HG03571 (cell line): ENCODE data around the gene COL18A1.

Experiments
- ATAC-seq: cut with Tn5 transposase; IDR thresholded peaks from one replicate; pipeline ENCODE4 v1.9.1; 2021; ENCODE audit not compliant: unreplicated experiment

The COL18A1 gene

DNA sequence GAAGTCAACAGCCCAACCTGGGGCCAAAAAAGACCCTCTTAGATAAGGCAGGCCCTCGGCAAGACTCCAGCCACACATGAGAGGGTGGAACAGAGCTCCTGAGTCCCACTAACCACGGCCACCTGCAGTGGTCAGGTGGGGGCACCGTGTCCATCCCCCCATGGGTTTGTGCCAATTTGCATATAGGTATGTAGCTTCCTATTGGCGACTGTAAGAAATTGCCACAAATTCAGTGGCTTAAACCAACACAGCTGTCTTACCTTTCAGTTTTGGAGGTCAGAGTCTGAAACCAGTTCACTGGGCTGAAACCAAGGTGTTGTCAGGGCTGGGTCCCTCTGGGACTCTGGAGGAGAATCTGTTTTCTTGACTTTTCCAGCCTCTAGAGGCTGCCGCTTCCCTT lies 59.3 kb downstream of the COL18A1 start:
- ATAC-seq = no peak

DNA sequence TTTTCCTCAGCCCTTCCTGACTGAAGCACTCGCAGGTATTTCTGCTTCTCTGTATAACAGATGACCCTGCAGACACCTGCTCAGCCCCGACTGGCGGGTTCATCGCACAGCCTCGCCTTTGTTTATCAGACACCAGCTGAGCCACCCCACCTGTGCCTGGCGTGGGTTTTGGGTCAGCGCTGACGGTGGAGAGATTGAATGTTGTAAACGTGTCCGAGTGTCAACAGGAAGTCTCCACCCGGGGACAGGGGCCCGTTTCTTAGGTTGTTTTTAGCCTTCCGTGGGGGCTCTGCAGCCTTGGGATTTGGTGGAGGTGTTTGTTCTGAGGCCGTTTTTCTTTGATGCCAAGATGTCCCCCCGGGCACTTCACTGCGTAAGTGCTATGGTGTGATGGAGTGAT lies 60.1 kb downstream of the COL18A1 start:
- no peak for ATAC-seq

DNA sequence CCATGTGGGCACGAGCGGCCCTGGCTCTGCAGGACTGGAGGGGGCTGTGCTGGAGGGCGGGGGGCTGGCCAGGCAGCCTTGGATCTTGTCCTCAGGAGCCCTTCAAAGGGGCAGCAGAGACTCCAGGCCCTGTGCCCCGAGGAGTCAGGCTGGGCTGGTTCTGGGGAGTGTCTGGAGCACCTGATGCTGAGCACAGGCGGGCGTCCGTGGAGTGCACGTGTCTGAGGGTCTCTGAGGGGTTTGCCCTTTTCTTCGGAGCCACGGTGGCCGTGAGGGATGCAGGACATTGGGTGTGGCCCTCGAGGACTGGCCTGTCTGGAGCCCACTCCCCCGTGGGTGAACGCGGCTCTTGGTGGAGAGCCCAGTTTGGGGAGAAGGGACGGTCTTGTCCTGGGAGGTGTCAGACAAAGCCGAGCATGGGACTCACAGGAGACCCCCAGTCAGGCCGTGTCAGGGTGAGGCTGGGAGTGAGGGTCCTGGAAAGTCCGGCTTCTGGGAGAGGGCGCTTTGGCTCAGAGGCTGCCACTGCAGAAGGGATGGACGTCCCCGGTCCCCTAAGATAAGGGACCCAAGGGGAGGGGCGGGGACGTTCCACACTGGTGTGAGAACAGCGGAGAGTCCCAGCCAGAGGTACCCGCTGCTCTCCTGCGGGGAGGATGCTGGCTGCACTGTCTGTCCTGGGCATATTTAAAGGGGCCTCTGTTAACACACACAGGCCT lies 60.8 kb downstream of the COL18A1 start:
- ATAC-seq = no peak

DNA sequence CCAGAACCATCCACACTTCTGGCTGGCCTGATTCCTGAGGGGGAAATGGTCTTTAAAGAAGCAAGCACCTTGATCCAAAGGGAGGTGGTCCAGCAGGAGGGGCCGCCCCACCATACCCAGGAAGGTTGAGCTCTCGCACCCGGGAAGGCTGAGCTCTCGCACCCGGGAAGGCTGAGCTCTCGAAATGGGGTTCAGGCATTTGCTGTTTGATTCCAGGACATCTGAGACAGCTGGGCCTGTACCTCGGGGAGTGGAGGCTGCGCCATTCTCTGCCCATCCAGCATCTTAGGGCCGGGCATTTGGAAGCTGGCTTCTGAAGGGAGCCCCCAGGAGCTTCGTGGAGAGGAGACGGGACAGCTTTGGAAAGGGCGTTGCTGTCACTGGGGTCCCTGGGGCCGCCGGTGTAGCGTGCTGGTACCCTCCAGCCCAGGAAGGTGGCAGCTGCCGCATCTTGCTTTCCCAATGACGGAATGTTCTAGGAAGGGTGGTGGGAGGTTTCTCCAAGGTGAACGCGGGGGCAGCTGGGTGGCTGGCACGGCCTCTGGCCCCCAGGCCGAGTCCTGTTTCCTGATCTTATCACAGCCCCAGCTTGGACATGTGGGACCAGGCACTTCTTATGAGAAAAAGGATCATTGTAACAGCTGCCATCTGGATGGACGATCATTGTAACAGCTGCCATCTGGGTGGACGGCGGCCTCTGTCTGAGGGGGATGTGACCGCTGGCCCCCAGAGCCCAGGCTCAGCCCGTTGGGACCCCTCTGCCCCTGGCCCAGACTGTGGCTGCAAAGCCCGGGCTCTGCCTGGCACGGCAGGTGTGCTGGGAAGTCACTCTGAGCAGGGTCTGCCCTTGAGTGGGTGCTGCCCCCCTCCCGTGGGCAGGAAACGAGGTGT lies 61.6 kb downstream of the COL18A1 start:
- ATAC-seq = no peak

DNA sequence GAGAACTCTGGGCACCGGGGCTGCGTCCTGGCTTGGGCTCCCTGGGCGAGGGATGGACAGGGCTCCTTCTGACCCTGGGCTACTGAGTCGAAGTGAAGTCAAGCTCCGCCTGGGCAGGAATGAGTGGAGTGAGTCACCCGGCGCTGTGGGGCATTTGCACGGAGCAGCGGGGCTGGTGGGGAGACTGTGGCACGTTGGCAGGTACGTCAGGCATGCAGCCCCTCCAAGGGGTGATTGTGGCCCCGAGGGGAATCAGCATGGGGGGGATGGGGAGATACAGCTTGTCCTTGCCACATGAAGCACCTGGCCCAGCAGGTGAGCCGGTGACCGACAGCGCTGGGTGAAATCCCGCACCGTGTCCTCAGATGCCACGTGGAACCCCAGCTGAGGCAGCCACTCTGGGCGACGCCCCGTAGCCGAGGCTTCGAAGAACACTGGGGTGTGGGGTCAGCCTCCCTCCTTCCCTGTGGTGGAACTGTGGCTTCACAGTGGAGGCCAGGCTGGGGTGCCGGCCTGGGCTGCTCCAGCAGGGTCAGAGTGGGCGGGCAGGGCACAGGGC lies 62.3 kb downstream of the COL18A1 start:
- ATAC-seq = no peak

DNA sequence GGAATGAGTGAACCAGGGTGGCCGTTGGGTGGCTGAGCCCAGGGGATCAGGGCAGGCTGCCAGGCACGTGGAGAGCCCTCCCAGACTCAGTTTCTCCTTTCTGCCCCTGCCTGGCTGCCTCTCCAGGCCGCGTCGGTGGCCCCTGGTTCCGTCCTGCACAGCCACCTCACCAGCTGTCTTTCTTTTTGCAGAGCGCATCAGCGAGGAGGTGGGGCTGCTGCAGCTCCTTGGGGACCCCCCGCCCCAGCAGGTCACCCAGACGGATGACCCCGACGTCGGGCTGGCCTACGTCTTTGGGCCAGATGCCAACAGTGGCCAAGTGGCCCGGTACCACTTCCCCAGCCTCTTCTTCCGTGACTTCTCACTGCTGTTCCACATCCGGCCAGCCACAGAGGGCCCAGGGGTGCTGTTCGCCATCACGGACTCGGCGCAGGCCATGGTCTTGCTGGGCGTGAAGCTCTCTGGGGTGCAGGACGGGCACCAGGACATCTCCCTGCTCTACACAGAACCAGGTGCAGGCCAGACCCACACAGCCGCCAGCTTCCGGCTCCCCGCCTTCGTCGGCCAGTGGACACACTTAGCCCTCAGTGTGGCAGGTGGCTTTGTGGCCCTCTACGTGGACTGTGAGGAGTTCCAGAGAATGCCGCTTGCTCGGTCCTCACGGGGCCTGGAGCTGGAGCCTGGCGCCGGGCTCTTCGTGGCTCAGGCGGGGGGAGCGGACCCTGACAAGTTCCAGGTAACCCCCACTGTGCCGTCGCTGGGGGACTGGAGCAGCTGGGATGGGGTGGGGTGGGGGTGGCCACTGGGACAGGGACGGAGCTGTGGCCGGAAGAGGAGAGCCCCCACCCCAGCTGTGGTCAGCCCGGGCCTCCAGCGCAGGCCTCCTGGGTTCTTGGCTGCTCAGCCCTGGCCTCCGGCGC lies 63.3 kb downstream of the COL18A1 start:
- ATAC-seq = no peak

DNA sequence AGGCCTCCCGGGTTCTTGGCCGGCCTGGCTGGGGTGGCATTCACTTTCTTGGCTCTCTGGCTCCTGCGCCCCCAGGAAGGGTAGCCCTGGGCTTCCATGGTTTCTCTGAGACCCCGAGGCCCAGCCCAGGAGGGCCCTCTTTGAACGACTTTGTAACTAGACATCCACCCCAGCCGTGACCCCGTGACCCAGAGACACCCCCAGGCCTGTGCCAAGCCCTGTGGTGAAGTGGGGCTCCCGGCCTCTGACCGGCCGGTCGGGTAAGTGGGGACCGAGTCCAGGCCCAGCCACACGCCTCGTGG lies 64.0 kb downstream of the COL18A1 start:
- no peak for ATAC-seq

DNA sequence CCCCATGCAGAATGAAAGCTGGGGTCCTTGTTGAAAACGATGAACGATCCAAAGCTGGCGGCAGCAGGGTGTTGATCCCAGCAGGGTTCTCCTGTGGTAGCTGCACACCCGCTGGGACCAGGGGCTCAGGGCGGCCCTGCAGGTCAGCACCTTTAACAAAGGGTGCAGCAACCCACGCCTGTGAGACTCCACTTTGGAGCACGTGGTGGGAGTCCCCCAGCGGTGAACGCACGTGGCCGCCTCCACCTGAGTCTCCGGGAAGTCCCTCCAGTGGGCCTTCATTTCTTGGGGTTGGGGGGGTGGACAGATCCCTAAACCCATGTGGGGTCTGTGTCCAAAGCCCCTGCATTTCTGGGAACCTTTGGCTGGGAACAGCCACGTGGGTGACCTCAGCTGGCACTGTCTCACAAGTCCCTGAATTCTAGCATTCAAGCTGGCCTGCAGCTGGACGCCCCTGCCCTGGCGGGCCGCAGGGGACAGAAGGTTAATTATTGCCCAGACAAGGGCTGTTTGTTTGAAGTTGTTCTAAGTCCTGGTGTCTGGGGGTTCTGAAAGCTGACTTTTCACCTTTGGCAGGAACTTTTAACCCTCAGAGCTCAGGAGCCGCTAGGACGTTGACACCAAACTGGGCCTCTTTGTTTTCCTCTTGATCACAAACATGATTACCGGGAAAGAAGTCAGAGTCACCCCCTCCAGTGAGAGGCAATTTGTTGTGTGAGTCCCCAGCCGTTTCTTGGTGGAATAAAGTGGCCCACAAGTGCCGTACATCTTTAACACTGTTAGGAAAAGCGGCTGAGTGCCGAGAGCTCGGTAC lies 64.5 kb downstream of the COL18A1 start:
- ATAC-seq = no peak

DNA sequence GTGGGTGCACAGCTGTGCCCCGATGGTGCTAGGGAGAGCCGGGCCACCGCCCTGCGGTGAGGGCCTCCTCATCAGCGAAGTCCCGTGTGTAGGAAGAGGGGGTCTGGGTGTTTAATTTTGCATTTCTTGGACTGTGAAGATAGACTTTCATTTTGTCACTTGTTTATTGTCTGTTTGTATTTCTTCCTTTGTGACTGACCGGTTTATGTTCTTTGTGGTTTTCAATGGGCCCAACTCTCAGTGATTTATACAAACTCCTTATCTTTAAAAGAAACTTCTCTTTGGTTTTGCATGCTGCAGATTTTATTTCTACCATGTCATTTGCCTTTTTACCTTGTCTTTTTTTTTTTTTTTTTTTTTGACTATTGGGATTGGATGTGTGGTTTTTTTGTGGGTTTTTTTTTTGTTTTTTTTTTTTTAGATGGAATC lies 65.1 kb downstream of the COL18A1 start:
- ATAC-seq = no peak

DNA sequence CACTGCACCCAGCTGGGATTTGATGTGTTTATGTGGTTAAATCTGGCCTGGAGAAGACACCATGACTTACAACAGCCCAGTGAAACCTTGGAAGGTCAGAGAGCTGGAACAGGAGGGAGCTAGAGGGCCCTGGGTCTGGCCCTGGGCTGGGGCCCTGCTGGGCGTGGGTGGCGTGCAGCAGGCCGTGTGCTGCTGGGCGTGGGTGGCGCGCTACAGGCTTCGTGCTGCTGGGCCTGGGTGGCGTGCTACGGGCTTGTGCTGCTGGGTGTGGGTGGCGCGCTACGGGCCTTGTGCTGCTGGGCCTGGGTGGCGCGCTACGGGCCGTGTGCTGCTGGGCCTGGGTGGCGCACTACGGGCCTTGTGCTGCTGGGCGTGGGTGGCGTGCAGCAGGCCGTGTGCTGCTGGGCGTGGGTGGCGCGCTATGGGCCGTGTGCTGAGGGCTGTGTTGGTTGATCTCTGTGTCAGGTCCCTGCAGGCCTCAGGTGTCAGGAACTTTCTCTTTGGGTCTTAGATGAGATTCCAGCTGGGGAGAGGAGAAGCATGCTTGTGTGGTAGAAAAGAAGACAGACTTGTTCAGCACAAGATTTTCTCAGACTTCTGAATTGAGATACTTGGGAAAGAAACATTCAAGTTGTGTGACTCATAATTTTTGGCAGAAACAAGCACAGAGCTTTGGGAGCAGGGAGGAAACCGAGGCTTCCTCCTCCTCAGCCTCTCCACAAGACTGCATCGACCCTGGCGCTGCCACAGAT lies 66.0 kb downstream of the COL18A1 start:
- no peak for ATAC-seq

DNA sequence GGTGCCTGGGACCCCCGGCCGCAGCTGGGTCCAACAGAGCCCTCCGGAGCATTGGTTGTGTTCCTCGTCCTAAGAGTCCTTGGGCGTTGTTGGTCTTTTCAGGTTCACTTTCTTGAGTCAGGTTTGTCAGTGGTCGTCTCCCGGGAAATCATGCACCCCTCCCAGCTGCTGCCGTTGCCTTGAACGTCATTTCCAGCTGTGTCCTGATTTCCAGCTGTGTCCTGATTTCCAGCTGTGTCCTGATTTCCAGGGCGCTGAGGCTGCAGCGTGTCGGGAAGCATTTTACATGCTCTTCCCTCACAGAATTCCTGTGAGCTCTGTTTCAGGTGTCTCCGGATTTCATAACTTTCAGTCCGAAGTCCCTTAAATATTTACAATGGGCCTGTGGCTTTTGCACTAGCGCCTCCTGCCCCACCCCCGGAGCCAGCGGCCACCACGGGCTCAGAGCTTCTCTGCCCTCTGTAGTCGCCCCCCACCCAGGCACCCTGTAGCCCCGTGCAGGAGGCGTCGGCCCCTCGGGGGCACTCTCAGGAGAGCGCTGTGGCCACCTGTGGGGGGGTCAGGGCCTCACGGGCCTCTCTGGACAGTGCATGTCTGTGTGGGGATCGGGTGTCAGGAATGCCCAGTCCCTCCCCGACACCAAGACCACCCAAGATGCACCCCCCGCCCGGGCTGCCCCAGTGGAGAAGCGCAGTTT lies 66.7 kb downstream of the COL18A1 start:
- ATAC-seq = no peak

DNA sequence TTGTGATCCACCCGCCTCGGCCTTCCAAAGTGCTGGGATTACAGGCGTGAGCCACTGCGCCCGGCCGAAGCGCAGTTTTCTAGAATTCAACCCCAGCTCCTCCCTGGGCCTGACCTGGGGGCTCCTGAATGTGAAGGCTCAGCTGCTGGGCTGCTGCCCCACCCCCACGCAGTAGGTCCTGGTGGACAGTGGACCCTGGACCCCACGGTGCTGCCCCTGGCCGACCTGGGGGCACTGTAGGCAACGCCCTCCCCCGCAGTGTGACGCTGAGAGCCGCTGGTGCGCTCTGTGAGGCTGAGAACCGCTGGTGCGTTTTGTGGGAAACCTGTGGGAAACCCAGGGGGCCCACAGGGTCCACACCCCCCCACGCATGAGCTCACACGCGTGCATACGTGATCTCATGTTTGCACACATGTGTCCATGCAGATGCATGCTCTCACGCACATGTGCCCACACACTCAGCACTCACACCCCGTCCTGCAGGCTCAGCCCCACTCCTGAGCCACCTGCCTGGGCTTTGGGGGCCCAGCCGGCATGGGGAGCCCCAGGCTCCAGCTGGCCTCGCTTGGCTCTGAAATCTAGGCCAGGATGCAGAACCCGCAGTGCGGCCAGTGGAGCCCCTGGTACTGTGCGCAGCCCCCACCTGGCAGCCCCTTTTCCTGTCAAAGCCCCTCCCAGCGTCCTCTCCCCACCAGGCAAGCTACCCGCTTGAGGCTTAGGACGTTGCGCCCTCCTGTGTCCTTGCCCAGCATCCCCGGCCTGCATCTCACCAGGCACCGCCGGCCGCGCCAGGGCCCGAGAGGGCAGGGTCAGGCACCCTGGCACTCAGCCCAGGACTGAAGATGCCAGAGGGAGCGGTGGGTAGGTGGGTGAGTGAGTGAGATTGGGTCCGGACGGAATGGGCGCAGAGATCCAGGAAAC lies 67.7 kb downstream of the COL18A1 start:
- no peak for ATAC-seq

DNA sequence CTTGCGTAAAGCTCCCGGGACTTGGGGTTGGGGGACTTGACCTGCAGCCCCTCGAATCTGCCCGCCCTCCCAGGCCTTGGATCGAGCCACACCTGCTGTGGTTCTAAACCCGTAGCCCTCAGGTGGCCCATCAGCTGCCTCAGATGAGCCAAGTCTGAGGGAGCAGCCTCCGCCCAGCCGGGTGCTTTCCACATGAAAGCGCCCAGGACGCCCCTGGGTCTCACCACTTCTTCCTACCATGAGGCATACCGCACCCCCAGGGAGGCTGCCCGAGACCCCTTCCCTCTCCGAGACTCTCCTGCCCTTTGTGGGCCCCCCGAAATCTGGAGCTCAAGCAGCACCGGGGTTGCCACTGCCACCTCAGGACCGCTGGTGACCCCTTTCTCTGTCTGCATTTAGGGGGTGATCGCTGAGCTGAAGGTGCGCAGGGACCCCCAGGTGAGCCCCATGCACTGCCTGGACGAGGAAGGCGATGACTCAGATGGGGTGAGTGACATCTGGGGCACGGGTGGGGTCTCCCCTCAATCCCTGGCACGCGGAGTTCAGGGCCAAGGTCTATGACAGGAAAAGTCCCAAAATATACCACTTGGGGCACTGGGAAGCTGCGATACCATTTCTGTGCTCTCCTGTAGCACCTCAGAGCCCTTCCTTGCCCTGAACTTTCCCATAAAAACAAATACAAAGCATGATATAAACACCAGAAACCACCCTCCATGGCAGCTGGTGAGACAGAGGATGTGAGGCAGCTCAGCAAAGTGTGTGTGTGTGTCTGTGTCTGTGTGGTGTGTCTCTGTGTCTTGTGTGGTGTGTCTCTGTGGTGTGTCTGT lies 68.7 kb downstream of the COL18A1 start:
- ATAC-seq = no peak

DNA sequence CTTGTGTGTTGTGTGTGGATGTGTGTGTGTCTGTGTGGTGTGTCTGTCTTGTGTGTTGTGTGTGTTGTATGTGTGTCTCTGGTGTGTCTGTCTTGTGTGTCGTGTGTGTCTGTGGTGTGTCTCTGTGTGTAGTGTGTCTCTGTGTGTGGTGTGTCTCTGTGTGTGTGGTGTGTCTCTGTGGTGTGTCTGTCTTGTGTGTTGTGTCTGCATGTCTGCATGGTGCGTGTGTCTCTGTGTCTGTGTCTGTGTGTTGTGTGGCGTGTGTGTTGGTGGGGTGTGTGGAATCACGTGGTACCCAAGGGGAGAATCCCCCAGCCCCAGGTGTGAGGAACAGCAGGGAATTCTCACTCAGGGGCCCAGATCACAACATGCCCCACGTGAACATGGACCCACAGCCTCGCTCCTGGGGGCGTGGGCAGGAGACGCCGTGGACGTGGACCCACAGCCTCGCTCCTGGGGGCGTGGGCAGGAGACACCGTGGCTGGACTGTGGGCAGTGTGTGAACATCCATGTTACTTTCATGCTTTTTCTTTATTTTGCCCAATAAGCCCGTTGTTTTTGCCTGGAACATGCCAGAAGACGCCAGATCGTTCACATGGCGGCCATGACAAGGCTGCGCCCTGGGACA lies 69.5 kb downstream of the COL18A1 start:
- ATAC-seq = no peak

DNA sequence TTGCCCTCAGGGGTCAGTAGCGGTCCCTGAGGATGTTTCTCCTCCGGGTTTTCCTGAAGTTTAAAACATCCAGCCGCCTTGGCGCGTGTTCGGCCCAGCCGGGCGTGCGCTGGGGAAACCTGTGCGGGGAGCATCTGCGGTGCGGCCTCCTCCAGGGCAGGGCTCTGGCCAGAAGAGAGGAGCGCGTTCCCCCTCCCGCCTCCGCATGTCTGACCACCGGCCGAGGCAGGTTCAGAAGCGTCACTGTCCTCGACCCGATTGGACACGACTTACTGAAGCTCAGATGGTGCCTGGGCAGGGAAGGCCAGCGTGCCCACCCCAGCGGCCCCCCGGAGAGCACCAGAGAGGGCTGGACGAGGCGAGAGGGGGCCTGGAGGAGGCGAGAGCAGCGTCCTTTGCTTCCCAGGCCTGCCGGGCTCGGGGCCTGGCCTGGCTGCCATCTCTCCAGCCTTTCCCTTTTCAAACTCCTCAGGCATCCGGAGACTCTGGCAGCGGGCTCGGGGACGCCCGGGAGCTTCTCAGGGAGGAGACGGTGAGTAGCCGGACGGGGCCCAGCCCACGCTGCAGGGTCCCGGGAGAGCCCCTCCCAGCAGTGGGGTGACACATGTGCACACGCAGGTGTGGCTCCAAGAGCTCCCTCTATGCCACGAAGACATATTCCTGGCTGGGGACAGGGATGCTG lies 70.2 kb downstream of the COL18A1 start:
- ATAC-seq = no peak
